ENCODE measurements around the gene CIB4. TPM values are rescaled to one million over a fixed set of nuclear protein-coding genes. Genes with fewer than 3 reads are reported as not detected.
"Not testable (repeated sequence)": the region's sequence is repeated elsewhere in the genome, so short reads cannot be mapped to it uniquely, and the experiment has no call there.

The CIB4 gene
- polyA plus RNA-seq, 3 donors, result 0.16 TPM; not detected in 2

GRCh38 chr2:26569216-26570082 lies 71.7 kb downstream of the CIB4 start:
- H3K27ac ChIP-seq (ENCODE audit: low read depth, low read length), result no peak overlapping the region
- 90 to 91% (median 90%) methylated on average over 12 of the region's 12 CpGs for WGBS, 3 donors

GRCh38 chr2:26568076-26568890 lies 72.9 kb downstream of the CIB4 start:
- WGBS, 3 donors, result 80 to 87% (median 83%) methylated on average over 7 of the region's 7 CpGs
- H3K27ac ChIP-seq (ENCODE audit: low read depth, low read length), result no peak overlapping the region

GRCh38 chr2:26567534-26567933 lies 73.6 kb downstream of the CIB4 start:
- H3K27ac ChIP-seq (ENCODE audit: low read depth, low read length), result no peak overlapping the region
- WGBS, 3 donors, result 67 to 72% (median 68%) methylated on average over 3 of the region's 3 CpGs

- WGBS, 3 donors, result 96 to 100% (median 96%) methylated on average over 1 of the region's 1 CpG
- not testable (repeated sequence) for H3K27ac ChIP-seq (ENCODE audit: low read depth, low read length)
These were observed 74.4 kb downstream of the CIB4 start for GRCh38 chr2:26566731-26567130.

- H3K27ac ChIP-seq (ENCODE audit: low read depth, low read length), result no peak overlapping the region
- 91 to 93% (median 91%) methylated on average over 6 of the region's 6 CpGs for WGBS, 3 donors
These were observed 75.1 kb downstream of the CIB4 start for GRCh38 chr2:26566081-26566375.

GRCh38 chr2:26564121-26564644 lies 77.0 kb downstream of the CIB4 start:
- 80 to 92% (median 83%) methylated on average over 3 of the region's 3 CpGs for WGBS, 3 donors

GRCh38 chr2:26563686-26564085 lies 77.5 kb downstream of the CIB4 start:
- no peak overlapping the region for H3K27ac ChIP-seq (ENCODE audit: low read depth, low read length)
- 84 to 93% (median 87%) methylated on average over 5 of the region's 5 CpGs for WGBS, 3 donors

More at GRCh38 chr2:26564121-26564644, 77.0 kb downstream of the CIB4 start:
- no peak overlapping the region for H3K27ac ChIP-seq (ENCODE audit: low read depth, low read length)

- WGBS, 3 donors, result 16 to 23% (median 18%) methylated on average over 27 to 28 of the region's 28 CpGs
- no peak overlapping the region for H3K27ac ChIP-seq (ENCODE audit: low read depth, low read length)
These were observed 78.1 kb downstream of the CIB4 start for GRCh38 chr2:26562811-26563645.

- WGBS, 3 donors, result 19 to 22% (median 20%) methylated on average over 54 to 69 of the region's 69 CpGs
- no peak overlapping the region for H3K27ac ChIP-seq (ENCODE audit: low read depth, low read length)
These were observed 79.0 kb downstream of the CIB4 start for GRCh38 chr2:26561918-26562810.

- H3K27ac ChIP-seq (ENCODE audit: low read depth, low read length), result no peak overlapping the region
- 94 to 97% (median 96%) methylated on average over 8 of the region's 8 CpGs for WGBS, 3 donors
These were observed 79.8 kb downstream of the CIB4 start for GRCh38 chr2:26561376-26561775.

- WGBS, 3 donors, result 93 to 95% (median 94%) methylated on average over 3 of the region's 3 CpGs
- H3K27ac ChIP-seq (ENCODE audit: low read depth, low read length), result no peak overlapping the region
These were observed 80.3 kb downstream of the CIB4 start for GRCh38 chr2:26560892-26561291.

GRCh38 chr2:26559556-26559955 lies 81.6 kb downstream of the CIB4 start:
- H3K27ac ChIP-seq (ENCODE audit: low read depth, low read length), result no peak overlapping the region
- 69 to 88% (median 85%) methylated on average over 2 of the region's 2 CpGs for WGBS, 3 donors

- 83 to 89% (median 87%) methylated on average over 3 of the region's 3 CpGs for WGBS, 3 donors
- no peak overlapping the region for H3K27ac ChIP-seq (ENCODE audit: low read depth, low read length)
These were observed 82.1 kb downstream of the CIB4 start for GRCh38 chr2:26559044-26559405.

- no peak overlapping the region for H3K27ac ChIP-seq (ENCODE audit: low read depth, low read length)
- 24 to 30% (median 29%) methylated on average over 27 of the region's 27 CpGs for WGBS, 3 donors
These were observed 82.7 kb downstream of the CIB4 start for GRCh38 chr2:26558271-26559043.

GRCh38 chr2:26557244-26557925 lies 83.8 kb downstream of the CIB4 start:
- WGBS, 3 donors, result 86 to 90% (median 88%) methylated on average over 12 of the region's 12 CpGs
- H3K27ac ChIP-seq (ENCODE audit: low read depth, low read length), result no peak overlapping the region

All from adipose tissue (tissue), 3 donors.